DMS 273 treated with DMSO at 0.1 percent for 48 hours (cell line): Measurements from ENCODE around the gene CLRN3.

Experiments used
- DNase-seq: peaks from one replicate; lab custom pipeline; 2025; lab: John Stamatoyannopoulos, UW

Gene CLRN3

DNA sequence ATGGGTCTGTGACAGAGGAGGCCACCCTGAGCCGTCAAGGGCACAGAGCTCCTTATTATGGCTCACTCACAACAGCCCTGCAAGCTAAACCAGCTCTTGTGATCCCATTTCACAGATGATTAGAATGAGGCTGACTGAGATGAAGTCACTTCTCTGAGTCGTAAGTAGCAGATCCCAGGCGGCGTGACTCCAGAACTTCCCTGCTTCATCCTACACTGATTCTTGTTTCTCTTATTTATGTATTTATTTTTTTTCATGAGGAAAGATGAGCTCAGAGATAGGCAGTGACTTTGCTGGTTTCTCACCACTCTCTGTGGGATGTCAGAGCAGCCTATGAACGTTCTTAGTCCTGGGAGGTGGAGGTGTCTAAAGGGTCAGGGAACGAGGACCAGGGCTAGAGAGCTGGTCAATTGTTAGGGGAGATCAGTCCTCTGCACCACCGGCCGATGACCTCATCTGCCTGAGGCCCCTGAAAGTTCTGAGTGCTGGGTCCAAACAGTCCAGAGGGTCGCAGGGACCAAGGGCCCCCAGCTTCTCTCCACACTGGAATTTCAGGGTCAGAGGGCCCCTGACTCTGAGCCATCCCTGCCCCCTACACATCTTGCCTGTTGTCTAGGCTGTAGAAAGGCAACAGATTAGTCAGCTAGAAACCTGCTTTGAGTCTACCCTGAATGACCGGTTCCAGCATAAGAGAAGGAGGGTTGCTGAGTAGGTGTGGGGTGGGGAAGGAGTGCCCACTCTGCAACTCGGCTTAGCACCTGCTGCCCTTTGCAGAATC, 17.9 kb downstream of the CLRN3 start:
- no peak for DNase-seq

DNA sequence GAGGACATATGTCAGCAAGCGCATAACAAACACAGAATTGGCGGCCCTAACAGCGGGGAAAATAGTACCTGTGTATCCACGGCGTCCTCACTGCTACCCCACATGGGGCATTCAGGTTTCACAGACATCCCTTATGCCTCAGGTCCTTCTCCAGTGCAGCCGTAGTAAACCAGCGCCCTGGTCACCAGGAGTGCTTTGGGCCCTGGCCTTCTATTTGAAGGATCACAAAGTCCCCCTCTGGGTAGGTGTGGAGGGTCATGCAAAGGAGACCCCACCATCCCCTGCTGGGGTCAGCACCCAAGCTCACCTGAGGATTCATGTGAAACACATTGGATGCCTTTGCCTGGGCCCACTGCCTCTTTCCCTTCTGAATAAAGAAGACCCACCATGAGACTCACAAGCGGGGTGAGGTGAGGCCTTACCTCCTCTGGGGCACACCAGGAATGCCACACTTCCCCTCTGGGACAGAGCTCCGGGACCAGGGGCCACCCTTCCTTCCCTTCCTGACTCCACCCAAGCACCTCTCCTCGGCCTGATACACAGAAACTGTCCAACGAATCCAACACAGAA, 18.8 kb downstream of the CLRN3 start:
- DNase-seq, result no peak

DNA sequence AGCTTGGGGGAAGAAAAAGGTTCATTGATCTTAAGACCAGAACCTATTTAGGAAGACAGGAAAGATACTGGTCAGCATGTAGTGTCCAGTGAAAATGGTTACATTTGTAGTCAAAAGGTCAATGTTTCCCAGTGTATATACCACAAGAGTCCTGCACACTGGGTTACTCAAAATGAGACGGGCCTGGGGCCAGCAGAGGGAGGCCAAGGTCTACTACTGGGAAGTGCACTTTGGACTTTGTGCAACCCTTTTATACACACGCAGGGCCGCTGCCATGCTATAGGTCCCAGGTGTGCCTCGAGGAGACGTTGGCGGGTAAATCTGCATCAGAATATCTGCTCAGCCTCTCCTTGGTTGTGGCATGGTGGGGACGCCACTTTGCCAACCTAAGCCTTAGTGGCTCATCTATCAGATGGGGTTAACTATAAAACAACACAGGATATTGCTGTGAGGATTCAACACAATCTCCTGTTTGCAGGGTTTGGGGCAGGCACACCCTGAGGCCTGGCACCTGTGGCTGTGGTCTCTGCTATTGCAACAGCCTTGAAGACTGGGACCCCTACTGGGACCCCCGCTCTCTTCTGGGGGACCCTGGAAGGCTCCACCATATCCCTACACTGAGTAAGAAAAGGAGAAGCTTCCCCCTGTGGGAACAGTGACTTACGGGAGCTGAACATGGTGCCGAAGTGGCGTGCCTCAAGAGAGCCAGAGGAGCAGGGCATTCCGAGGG, 19.7 kb downstream of the CLRN3 start:
- no peak for DNase-seq

DNA sequence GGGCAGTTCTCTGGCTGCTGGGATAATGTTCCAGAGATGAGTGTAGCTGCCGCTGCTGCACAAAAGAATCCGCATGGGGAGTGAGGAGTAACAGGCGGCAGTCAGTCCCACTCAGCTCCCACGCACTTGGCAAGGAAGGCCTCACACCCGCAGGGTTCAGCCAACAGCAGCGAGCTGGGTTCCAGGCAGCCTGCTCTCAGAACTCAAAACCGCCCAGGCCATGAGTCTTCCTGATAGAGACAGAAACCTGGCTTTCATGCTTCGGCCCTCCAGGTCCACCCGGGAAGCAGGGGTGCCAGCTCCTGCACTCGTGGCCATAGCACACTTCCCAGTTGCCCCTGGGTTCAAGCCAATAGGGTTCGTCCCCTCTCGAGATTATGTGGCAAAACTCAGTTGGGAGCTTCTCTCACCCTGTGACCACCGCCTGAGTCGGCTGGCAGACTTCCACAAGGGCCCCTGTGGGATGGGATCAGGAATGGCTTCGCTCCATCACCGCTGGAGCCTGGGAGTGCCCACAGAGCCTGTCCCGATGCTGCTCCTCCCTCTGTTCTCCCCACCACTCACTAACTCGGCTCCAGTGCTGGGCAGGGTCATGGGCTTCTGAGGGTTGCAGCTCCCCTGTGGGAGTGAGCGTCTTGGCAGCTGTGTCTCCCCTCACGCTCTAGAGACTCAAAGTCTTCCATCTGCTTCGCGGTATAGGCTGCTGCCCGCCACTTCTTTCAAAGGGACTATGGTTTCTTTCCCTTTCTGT, 20.6 kb downstream of the CLRN3 start:
- no peak for DNase-seq

DNA sequence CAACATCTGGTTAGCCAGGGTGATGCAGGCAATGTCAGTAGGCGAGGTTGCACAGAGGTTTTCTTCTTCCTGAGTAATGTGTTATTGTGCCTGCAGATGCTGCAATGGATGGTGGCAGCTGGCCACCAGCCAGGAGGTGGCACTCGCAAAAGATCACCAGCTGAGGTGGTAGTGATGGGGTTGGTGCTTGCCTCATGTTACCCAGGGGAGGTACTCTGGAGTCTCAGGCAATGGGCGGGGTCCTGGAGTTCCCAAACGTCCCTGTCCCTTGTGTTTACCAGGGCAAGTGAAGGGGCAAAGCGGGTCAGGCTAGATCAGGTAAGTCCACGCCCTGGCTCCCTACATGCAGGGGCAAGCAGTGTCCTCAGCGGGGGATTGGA, 21.1 kb downstream of the CLRN3 start:
- no peak for DNase-seq

DNA sequence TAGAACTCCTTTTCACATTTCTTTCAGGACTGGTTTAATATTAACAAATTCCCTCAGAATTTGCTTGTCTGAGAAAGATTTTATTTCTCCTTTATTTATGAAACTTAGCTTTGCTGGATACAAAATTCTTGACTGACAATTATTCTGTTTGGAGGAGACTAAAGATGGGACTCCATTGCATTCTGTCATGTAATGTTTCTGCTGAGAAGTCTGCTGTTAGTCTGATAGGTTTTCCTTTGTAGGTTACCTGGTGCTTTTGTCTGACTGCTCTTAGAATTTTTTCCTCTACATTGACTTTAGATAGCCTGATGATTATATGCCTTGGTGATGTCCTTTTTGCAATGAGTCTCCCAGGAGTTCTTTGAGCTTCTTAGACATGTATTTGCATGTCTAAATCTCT, 23.4 kb downstream of the CLRN3 start:
- DNase-seq, result no peak

DNA sequence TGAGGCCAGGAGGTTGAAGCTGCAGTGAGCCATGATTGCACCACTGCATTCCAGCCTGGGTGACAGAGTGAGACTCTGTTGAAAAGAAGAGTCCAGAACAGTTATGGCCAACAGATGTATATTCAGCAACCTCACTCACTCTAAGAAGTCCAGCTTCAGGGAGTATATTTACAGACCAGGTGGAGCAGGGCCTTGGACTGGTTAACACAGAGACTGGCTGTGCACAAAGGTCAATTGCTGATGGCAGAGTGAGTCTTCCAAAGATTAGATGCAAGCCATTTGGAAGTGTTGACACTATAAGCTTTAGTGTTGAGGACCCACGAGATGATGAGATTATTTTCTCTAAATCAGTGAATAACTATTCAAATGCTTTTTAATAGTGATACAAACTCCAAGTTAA, 24.9 kb downstream of the CLRN3 start:
- DNase-seq, result no peak

DNA sequence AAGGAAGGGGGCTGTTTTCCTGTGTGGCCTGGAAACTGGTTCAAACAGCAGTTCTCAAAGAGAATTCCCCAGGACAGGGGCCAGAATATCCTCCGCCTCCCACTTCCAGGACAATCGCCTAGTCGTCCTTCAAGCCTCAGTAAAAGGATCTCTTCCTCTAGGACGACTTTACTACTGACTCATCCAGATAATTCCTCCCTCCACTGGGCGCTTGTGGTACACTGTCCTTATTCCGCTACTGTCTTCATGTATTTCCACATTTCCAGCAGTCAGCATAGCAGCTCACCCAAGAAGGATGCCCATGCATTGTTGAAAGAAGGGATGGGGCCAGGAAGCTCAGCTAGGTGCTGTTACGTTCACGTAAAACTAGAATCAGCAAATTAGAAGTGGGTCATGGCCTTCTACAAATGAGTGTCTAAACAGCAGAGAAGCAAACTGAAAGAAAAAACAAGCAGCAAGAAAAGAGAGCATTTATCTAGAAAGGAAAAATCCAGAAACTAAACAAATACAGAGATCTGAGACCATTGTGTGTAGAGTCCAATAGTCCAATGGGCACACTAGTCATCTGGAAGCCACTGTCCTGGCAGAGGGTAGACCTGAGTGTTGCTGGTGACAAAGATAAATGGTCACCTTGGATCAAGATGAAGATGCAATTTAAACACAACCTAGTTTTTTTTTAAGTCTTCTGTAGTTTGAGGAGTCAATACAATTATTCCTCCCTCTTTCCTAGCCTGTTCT, 26.3 kb downstream of the CLRN3 start:
- no peak for DNase-seq

DNA sequence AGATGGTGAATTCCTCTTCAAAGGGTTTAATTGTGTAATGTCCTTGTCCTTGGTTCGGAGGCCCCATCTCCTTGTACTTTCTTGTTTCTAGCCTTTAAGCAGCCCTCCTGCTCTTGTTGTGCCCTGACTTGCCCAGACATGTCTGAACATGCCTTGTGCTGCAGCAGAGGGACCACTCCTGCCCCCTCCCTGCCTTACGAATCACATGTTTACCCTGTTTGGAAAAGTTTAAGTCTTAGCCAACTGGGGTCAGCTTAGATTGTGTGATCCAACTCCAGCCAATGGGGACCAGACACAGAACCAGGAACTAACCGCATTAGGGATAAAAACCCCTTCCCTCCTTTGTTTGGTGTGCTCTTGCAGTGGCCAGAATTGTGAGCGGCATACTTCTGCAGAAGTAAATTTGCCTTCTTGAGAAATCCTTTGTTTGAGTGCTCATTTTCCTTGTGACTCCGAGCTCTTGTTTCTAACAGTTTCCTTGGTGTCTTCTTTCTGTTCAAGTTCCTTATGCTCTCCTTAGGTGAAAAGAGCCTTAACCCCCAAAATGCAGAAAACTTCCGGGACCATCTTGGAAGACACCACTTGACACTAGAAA, 29.4 kb downstream of the CLRN3 start:
- DNase-seq, result no peak

DNA sequence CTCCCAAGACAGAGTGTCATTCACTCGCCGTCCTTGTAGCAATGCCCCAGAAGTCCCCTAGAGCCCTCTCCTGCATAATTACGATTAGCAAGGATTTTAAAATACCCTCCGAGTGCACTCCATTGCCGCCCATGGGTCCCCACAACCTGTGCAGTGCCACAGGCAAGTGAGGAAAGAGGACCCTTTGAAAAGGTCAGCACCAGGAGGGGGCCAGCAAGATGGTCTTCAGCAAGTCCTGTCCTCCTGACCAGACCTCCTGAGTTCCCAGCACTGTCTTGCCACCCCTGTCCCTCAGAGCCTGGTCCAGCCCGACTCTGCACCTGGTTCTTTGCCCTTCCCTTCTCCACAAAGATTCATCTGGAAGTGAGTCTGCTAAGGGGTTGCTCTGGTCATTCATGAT, 32.1 kb downstream of the CLRN3 start:
- no peak for DNase-seq

DNA sequence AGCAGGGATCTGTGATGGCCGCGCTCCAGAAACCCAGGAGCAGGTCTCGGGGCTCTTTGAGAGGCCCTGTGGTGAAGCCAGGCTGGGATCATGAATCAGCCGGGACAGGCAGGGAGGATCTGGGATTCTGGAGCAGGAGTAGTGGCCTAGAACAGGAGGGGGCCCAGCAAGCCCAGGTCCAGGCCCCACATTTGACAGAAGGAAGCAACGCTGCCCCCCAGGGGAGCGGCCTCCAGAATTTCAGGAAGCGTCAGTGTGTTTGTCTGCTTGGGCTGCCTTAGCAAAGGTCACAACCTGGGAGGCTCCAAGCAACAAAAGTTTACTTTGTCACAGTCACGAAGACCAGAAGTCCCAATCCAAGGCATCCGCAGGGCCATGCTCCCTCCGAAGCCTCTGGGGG, 36.8 kb downstream of the CLRN3 start:
- no peak for DNase-seq

DNA sequence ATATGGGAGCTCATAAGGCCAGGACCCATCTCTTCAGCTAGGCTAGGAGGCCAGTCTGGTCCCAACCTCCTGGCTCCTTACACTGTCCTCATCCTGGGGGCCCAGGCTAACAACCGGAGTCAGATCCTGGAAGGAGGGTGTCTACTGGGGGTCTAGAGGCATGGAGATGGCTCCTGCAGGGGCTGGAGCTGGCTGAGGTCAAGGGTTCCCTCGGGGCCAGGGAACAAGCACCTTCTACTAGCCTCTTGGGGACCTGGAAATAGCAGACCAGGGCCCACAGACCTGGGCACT, 37.2 kb downstream of the CLRN3 start:
- DNase-seq, result no peak

DNA sequence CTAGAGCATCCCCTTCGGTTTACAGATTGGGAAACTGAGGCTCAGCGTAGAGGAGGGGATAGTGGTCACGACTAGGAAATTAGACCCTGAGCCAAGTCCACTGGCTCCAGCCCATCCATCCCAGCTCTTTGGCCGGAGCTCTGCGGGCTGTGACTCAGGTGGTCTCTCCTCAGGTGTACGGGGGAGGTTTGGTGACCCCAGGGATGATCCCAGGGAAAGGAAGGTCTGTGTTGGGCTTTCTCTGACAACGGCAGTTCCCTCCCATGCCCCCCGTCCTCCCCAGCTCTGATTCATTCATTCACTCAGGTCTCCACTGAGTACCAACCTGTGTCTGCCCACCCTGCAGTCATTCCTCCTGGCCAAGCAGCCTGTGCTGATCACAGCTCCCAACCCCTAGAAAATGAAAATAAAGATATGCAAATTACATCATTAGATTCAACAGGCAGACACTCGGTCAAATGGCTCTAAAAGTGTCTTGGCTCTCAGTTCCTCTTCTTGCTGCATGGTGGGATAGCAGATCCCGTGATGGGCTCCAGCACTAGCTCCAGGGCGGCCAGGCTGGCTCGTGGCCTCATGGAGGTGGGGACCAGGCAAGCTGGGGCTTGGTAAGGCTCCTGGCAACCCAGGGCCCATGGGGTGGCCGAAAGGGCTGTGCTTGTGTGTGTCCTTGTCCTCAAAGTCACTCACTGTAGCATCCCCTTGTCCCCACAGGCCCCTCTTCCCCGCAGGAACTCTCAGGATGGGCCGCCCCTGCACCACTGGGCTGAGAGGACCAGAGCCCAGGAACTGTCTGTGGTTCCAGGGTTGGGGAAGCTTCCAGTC, 37.8 kb downstream of the CLRN3 start:
- DNase-seq, result no peak

DNA sequence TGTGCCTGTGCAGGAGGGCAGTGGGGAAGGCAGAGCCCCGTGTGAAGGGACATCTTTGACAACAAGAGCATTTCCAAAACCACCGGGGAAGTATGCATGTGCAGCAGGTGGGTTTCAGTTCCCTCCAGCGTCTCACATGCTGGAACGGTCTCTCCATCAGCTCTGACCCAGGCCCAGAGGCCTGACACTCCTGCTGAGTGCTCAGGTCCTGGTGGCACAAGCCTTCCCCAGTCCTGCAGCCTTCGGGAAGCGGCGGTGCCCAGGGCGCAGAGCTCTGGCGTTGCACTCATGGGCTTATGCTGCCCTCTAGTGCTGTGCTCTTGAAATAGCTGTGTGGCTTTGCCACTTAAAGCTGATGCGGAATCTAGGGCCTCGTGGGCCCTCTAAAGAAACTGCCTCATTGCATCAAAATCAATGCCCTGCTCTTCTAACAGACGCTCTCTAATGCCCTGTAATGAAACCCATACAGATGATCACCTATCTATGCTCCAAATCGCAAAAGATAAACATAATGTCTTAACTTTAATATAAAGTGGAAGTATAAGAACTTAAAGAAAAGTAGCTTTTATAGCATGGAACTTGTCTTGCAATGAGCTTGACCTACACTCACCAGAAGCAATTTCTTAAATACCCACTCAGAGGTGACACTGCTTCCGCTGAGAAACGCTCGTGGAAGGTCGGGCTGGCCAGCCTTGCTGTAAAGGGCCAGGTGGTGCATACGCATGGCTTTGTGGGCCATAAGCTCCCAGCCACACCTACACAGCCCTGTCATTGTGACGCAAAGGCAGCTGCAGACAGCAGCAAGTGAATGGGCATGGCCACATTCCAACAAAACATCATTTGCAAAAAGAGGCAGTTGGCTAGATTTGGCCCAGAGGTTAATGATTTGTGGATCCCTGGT, 38.6 kb downstream of the CLRN3 start:
- no peak for DNase-seq

DNA sequence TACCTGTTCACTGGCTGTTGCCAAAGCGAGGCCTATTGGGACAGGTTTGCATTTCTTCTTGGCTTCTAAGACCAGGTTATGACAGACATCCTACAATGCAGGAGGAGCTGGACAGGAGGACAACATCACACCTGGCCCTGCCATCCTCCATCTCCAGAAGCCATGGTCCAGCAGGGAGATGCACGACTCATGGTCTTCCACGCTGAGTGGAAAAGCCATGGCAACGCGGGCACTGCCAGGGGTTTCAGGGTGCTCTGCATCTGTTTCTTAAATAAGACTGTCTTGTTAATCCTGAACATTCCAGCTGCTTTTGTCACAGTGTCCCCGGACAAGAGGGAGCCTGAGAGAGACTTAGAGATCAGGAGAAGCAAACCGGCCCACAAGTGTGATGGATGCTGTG, 40.3 kb downstream of the CLRN3 start:
- DNase-seq, result no peak

DNA sequence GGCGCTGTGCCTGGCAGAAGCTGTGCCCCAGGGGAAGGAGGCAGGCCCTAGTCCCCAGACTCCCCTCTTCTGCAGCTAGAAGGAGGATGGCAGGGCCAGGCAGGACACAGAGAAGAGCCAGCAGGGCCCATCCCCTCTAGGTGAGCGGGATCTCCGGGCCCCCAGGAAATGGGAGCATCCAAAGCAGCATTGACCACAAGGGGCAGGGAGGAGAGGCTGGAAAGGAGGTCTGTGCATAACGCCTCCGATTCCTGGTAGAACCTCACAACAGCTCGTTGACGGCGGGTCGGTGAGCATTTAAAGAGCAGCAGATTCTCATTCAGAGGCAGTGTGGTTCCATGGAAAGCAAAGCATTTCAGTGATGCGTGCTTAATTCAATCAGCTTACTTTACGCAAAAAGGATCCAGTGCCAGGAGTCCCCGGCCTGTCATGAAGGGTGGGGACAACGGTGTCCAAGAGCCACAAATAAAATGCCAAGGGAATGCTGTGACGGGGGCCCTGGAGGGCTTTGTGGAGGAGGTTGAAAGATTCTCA, 41.0 kb downstream of the CLRN3 start:
- no peak for DNase-seq

DNA sequence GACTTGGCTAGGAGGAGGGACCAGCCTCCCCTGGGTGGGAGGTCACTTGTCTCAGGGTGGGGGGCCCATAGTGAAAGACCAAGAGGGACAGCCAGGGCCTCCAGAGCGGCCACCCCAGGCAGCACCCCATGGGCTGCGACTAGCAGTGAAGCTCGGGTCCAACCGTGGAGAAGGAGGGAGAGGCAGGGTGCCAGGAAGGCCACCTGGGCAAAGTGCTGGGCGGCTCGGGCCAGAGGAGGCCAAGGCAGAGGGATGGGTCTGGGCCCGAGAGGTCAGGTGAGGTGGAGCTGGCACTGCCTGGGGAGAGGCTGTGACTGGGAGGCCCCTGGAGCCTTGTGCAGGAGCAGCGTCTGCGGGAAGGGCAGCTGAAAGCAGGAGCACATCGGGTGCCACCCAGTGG, 41.8 kb downstream of the CLRN3 start:
- DNase-seq, result no peak

DNA sequence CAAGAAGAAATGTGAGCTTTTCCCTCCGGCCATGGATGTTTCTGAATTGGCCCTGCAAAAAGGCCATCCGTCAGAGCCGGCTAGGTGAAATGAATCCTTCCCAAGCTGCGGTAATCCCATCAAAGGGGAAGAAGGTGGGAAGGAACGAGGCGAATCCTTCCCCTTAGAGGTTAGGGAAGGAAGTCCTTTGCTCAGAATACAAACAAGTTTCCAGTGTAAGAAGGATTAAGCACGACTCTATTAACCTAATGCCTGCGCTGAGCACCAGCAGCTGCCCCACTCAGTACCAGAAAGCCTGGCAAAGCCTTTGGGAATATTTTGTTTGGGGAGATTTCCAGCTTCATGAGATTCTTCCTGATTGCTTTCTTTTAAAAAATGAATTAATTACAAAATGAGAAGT, 42.8 kb downstream of the CLRN3 start:
- no peak for DNase-seq

DNA sequence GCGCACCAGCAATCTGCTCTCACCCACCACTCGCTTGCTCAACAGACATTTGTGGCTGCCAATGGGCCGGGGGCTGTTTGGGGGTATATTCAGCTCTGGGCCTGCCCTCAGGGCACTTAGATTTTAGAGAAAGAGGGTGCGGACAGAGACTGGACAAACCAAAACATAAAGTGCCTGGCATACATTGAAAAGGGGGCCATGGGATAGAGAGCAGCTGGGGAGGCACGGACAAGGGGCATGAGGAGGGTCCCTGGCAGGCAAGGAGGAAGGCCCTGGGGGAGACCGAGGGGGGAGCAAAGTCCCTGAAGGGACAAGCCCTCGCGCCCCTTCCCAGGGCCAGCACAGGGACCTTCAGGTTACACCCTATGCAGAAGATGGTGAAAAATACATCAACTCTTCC, 43.5 kb downstream of the CLRN3 start:
- no peak for DNase-seq

DNA sequence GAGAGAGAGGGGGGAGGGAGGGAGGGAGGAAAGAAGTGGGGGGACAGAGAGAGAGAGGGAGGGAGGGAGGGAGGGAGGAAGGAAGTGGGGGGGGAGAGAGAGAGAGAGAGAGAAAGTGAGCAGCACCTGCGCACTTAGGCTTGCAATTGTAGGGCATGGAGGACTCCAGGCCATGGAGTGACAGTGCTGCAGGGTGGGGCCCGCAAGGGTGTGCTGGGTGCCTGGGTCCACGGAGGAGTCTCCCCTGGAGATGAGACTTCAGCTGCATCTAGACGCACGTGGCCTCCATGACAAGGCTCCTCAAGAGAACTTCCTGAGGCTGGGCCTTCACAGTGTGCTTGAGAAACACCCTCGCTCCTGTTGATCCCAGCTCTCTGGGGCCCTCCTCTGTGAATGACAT, 44.5 kb downstream of the CLRN3 start:
- no peak for DNase-seq
